ENCODE results near the gene SKI.

DNA sequence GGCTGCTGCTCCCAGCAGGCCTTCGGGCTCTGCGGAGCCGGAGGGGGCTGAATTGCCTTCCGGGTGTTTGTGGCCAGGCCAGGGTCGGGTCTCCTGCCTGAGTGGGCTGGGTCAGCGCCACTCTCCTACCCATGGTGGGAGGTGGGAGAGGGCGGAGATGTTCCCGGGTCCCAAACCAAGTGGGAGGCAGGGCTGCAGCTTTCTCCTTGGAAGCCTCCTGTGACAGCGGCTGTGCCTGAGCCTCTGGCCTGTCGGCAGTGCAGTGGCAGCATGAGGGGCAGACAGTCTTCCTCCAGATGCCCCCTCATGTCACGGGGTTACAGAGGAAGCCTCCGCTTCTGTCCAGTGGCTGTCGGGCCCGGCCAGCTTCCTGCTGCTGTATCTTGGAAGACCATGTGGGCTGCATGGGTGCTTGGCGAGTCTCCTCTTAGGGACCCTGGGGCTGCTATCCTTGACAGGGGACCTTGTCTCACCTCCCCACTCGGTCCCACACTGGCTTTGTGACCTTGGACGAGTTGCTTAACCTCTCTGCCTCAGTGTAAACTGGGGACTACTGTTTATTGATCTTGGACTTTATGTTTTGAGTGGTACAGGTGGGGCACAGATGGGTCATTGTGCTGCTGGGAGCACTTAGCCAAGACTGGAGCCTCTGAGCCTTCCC is 4.3 kb downstream of the SKI start:
- TF ChIP-seq POLR2A (IDR thresholded peaks at IDR 0.05; ENCODE audit: low read depth, low read length) (no peak), TAF1 (IDR thresholded peaks at IDR 0.05; ENCODE audit: borderline replicate concordance, low read depth, low read length) (no peak), POLR2AphosphoS5 (IDR thresholded peaks at IDR 0.05; ENCODE audit: low read depth, low read length) (no peak)

Data from GM12892 (cell line).